Occipital lobe (tissue), 2 donors: ENCODE results near the gene STK11. TPM values are rescaled to one million over a fixed set of nuclear protein-coding genes. Genes with fewer than 3 reads are reported as not detected.

Experiments used
- DNase-seq: peaks from one replicate; lab custom pipeline; 2025; lab: John Stamatoyannopoulos, UW
- total RNA-seq: library from RNA; depleted of rRNA; stranded (reverse); fragments of >200 nt; gene quantifications from one replicate; pipeline ENCODE4 v1.2.3, GENCODE V29; 2014

The STK11 gene
- total RNA-seq, 1 donor from 2014 or later, result 49.0 TPM

- DNase-seq, result no peak
These were observed 18.7 kb downstream of the STK11 start for GRCh38 chr19:1224047-1224825.

GRCh38 chr19:1224847-1225246 is 19.3 kb downstream of the STK11 start:
- DNase-seq, result no peak

- DNase-seq, result no peak
These were observed 20.1 kb downstream of the STK11 start for GRCh38 chr19:1225440-1226226.

GRCh38 chr19:1226227-1226518 is 20.6 kb downstream of the STK11 start:
- DNase-seq, result no peak

- DNase-seq, result no peak
These were observed 21.1 kb downstream of the STK11 start for GRCh38 chr19:1226522-1227303.

GRCh38 chr19:1227304-1228054 is 21.9 kb downstream of the STK11 start:
- no peak for DNase-seq

GRCh38 chr19:1228161-1228957 is 22.8 kb downstream of the STK11 start:
- no peak for DNase-seq

- no peak for DNase-seq
These were observed 23.7 kb downstream of the STK11 start for GRCh38 chr19:1229056-1229923.

- no peak for DNase-seq
These were observed 24.6 kb downstream of the STK11 start for GRCh38 chr19:1229924-1230782.

- DNase-seq, result no peak
These were observed 25.4 kb downstream of the STK11 start for GRCh38 chr19:1230783-1231489.

GRCh38 chr19:1231729-1232637 is 26.4 kb downstream of the STK11 start:
- DNase-seq, result no peak

GRCh38 chr19:1232652-1233072 is 27.1 kb downstream of the STK11 start:
- DNase-seq, result no peak

- DNase-seq, result no peak
These were observed 27.6 kb downstream of the STK11 start for GRCh38 chr19:1233115-1233667.

GRCh38 chr19:1234051-1234954 is 28.7 kb downstream of the STK11 start:
- DNase-seq, result no peak

GRCh38 chr19:1234955-1235380 is 29.4 kb downstream of the STK11 start:
- DNase-seq, result no peak
